H1 (cell line): Measurements from ENCODE around the gene RASD1.

Source experiments
- BRCA1 ChIP-seq: IDR thresholded peaks from 2 replicates; pipeline ENCODE4 v1.6.1; 2012; ENCODE audit warnings: low read depth, low read length, improper control_type of control experiment
- EP300 ChIP-seq, 2 experiments: IDR thresholded peaks; 1 replicate in 1 of 2; 2 replicates in 1 of 2; pipeline ENCODE4 v1.6.1; 2011 to 2012; ENCODE audit warnings: low read depth in 2 of 2, low read length in 2 of 2, mild to moderate bottlenecking in 2 of 2, borderline replicate concordance in 1 of 2, inconsistent platforms in 1 of 2, moderate library complexity in 1 of 2
- JUND ChIP-seq: IDR thresholded peaks from 2 replicates; pipeline ENCODE4 v1.6.1; 2011; ENCODE audit warnings: mild to moderate bottlenecking, improper control_type of control experiment, low read length
- POLR2AphosphoS5 ChIP-seq: IDR thresholded peaks from 2 replicates; pipeline ENCODE4 v1.6.1; 2011; ENCODE audit warnings: low read depth, low read length
- SP1 ChIP-seq: IDR thresholded peaks from 2 replicates; pipeline ENCODE4 v1.6.1; 2011; ENCODE audit warnings: low read depth, low read length
- SP2 ChIP-seq: IDR thresholded peaks from 2 replicates; pipeline ENCODE4 v1.6.1; 2012; ENCODE audit warnings: mild to moderate bottlenecking, low read length, inconsistent platforms
- TF ChIP-seq, protein P1 (sequence below), 3 experiments: IDR thresholded peaks; 1 replicate in 2 of 3; 2 replicates in 1 of 3; pipeline versions ENCODE4 v1.5.1 to v1.6.1; 2011; ENCODE audit warnings: low read length in 3 of 3, mild to moderate bottlenecking in 3 of 3, inconsistent platforms in 2 of 3, low read depth in 1 of 3, moderate library complexity in 1 of 3; ENCODE audit not compliant: insufficient read depth in 1 of 3; ENCODE audit errors: control extremely low read depth in 1 of 3

DNA sequence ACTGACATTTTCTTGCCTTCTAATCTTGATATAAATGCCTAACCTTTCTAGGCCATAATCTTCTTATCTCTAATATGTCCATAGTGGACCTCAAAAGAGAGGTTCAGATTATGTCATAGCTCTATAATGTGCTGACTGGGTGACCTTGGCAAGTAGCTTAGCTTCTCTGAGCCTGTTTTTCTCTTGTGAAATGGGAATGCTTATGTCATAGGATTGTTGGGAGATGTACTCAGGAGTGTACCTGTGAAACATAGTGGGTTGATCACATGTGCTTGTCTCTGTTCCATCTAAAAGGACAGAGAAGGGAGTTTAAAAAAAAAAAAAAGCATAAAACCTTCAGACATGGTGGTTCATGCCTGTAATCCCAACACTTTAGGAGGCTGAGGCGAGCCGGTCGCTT, 17.0 kb downstream of the RASD1 start:
- no peak for TF ChIP-seq EP300 (IDR thresholded peaks at IDR 0.05; ENCODE audit: borderline replicate concordance in 1 of 2, low read depth in 2 of 2, low read length in 2 of 2)
- TF ChIP-seq, protein P1, sequence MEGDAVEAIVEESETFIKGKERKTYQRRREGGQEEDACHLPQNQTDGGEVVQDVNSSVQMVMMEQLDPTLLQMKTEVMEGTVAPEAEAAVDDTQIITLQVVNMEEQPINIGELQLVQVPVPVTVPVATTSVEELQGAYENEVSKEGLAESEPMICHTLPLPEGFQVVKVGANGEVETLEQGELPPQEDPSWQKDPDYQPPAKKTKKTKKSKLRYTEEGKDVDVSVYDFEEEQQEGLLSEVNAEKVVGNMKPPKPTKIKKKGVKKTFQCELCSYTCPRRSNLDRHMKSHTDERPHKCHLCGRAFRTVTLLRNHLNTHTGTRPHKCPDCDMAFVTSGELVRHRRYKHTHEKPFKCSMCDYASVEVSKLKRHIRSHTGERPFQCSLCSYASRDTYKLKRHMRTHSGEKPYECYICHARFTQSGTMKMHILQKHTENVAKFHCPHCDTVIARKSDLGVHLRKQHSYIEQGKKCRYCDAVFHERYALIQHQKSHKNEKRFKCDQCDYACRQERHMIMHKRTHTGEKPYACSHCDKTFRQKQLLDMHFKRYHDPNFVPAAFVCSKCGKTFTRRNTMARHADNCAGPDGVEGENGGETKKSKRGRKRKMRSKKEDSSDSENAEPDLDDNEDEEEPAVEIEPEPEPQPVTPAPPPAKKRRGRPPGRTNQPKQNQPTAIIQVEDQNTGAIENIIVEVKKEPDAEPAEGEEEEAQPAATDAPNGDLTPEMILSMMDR (IDR thresholded peaks at IDR 0.05; ENCODE audit: control extremely low read depth in 1 of 3, insufficient read depth in 1 of 3, low read depth in 1 of 3, low read length in 3 of 3): no peak
- no peak for TF ChIP-seq BRCA1
- no peak for TF ChIP-seq SP1
- TF ChIP-seq POLR2AphosphoS5: no peak
- no peak for TF ChIP-seq SP2
- no peak for TF ChIP-seq JUND
